Transverse colon (tissue), 3 donors: ENCODE results near the gene TAPT1.

Experiments
- EP300 ChIP-seq: sonication (generic); formaldehyde crosslinking; IDR thresholded peaks from one replicate; pipeline ENCODE4 v1.6.1; 2017; ENCODE audit warnings: antibody characterized with exemption, low read depth
- POLR2A ChIP-seq: fragments of 450-650 bp; IDR thresholded peaks from one replicate; pipeline ENCODE4 v1.6.1; 2016; ENCODE audit warnings: antibody characterized with exemption, mild to moderate bottlenecking, moderate library complexity
- TF ChIP-seq, protein P1 (sequence below), 5 experiments: fragments of 200-600 bp in 3 of 5; fragments of 450-650 bp in 2 of 5; sonication (generic) in 3 of 5; IDR thresholded peaks; 1 replicate in 2 of 5; 2 replicates in 3 of 5; pipeline ENCODE4 v1.5.1; 2016 to 2017; ENCODE audit warnings: antibody characterized with exemption in 5 of 5, inconsistent platforms in 3 of 5, mild to moderate bottlenecking in 2 of 5, moderate library complexity in 1 of 5

DNA sequence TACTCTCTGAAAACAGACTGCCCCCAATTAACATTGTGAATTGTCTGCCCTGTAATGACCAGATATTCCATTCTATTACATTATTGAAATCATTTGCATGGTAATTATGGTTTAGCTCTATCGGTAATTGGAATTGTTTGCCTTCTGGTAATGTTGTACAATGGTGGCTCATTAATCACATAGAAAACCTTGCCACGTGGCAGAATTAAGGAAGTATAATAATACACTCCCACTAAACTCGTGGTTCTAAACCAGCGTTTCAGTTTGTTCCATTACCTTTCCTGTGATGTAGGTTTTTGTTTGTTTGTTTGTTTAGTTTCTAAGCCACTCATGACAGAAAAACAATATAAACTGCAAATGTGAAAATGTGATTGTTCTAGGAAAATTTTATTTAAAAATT, 45.1 kb upstream of the TAPT1 start:
- TF ChIP-seq, protein P1, sequence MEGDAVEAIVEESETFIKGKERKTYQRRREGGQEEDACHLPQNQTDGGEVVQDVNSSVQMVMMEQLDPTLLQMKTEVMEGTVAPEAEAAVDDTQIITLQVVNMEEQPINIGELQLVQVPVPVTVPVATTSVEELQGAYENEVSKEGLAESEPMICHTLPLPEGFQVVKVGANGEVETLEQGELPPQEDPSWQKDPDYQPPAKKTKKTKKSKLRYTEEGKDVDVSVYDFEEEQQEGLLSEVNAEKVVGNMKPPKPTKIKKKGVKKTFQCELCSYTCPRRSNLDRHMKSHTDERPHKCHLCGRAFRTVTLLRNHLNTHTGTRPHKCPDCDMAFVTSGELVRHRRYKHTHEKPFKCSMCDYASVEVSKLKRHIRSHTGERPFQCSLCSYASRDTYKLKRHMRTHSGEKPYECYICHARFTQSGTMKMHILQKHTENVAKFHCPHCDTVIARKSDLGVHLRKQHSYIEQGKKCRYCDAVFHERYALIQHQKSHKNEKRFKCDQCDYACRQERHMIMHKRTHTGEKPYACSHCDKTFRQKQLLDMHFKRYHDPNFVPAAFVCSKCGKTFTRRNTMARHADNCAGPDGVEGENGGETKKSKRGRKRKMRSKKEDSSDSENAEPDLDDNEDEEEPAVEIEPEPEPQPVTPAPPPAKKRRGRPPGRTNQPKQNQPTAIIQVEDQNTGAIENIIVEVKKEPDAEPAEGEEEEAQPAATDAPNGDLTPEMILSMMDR (IDR thresholded peaks at IDR 0.05): no peak
- TF ChIP-seq POLR2A (no peak), EP300 (no peak)
